A549 (cell line): ENCODE measurements around the gene BCR.

Experiments
- CBX2 ChIP-seq: fragments of 200-600 bp; sonication (generic); IDR thresholded peaks from 2 replicates; pipeline ENCODE4 v1.6.1; 2016; ENCODE audit warnings: low read depth, mild to moderate bottlenecking, borderline replicate concordance
- FOSL2 ChIP-seq, 2 experiments: fragments of 450-650 bp in 1 of 2; fragments of >200 bp in 1 of 2; sonication (Bioruptor Twin) in 1 of 2; formaldehyde crosslinking; IDR thresholded peaks; 2 replicates each; pipeline versions ENCODE4 v1.5.0 to v1.6.1; 2016 to 2020; ENCODE audit warnings: mild to moderate bottlenecking in 1 of 2, moderate library complexity in 1 of 2
- MAZ ChIP-seq: fragments of 150-350 bp; IDR thresholded peaks from 2 replicates; pipeline ENCODE4 v1.6.1; 2014; ENCODE audit warnings: antibody characterized with exemption, low read depth, low read length, borderline replicate concordance
- MYC ChIP-seq: IDR thresholded peaks from 2 replicates; pipeline ENCODE4 v1.6.1; 2012; ENCODE audit warnings: mild to moderate bottlenecking, inconsistent platforms, low read length, improper control_type of control experiment, borderline replicate concordance
- POLR2A ChIP-seq: IDR thresholded peaks from 2 replicates; pipeline ENCODE4 v1.6.1; 2012; ENCODE audit warnings: mild to moderate bottlenecking, low read length
- RAD21 ChIP-seq, 2 experiments: fragments of >200 bp in 1 of 2; sonication (Bioruptor Twin) in 1 of 2; formaldehyde crosslinking in 1 of 2; IDR thresholded peaks in 1 of 2; conservative IDR thresholded peaks in 1 of 2; 2 replicates in 1 of 2; 3 replicates in 1 of 2; pipeline ENCODE4 v1.6.1; 2012 to 2018; ENCODE audit warnings: inconsistent platforms in 1 of 2
- RFX5 ChIP-seq: fragments of 450-650 bp; IDR thresholded peaks from 2 replicates; pipeline ENCODE4 v1.7.1; 2014; ENCODE audit warnings: antibody characterized with exemption, mild to moderate bottlenecking, moderate library complexity
- SREBF2 ChIP-seq: fragments of 450-650 bp; IDR thresholded peaks from 2 replicates; pipeline ENCODE4 v1.6.1; 2014; ENCODE audit warnings: mild to moderate bottlenecking, moderate library complexity
- TF ChIP-seq, protein P1 (sequence below): fragments of >200 bp; sonication (Bioruptor Twin); formaldehyde crosslinking; IDR thresholded peaks from 3 replicates; pipeline ENCODE4 v1.5.1; 2016
- TF ChIP-seq, protein P2 (sequence below): fragments of 150-350 bp; IDR thresholded peaks from 2 replicates; pipeline ENCODE4 v1.6.1; 2014; ENCODE audit warnings: low read depth, mild to moderate bottlenecking, low read length
- TF ChIP-seq, protein P3 (sequence below): IDR thresholded peaks from 2 replicates; pipeline ENCODE4 v1.6.1; 2012
- TF ChIP-seq, protein P4 (sequence below): fragments of 450-650 bp; IDR thresholded peaks from 2 replicates; pipeline ENCODE4 v1.6.1; 2014; ENCODE audit warnings: antibody characterized with exemption

DNA sequence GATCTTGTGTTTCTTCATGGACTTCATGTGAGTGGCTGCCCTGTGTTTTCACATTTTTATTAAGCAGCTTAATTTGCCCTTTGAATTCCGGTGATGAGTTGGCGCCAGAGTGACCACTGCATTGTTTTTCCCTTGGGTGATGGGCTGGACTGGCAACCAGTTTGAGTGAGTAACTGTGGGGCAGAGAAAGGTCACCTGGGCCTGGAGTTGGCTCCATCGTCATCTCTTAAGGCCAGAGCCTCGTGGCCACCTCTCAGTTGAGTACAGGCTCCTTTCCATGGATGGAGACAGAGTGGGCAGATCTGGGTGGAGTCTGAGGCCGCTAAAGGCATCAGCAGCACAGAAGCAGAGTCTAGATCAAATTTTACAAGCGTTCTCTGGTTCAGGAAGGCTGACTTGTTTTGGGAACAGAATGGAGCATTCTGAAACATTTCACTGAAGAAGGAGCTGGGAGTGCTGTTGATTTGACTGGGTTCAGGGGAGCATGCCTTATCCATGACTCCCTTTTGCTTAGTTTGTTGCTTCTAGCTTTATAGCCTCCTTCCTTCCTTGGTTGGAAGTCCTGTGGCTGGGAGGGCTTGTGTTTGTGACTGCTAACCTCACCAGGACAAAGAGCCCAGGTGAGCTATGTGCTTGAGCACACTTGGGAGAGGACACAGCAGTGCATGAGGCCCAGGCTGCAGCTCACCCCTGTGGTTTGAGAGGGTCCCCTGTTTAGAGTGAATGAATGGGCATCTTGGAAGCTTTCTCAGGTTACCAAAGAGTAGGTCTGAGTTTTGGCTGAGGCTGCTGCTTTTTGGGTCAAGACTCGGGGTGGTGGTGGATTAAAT is 7.8 kb downstream of the BCR start:
- no peak for TF ChIP-seq POLR2A
- no peak for TF ChIP-seq RFX5
- no peak for TF ChIP-seq CBX2
- TF ChIP-seq, protein P1, sequence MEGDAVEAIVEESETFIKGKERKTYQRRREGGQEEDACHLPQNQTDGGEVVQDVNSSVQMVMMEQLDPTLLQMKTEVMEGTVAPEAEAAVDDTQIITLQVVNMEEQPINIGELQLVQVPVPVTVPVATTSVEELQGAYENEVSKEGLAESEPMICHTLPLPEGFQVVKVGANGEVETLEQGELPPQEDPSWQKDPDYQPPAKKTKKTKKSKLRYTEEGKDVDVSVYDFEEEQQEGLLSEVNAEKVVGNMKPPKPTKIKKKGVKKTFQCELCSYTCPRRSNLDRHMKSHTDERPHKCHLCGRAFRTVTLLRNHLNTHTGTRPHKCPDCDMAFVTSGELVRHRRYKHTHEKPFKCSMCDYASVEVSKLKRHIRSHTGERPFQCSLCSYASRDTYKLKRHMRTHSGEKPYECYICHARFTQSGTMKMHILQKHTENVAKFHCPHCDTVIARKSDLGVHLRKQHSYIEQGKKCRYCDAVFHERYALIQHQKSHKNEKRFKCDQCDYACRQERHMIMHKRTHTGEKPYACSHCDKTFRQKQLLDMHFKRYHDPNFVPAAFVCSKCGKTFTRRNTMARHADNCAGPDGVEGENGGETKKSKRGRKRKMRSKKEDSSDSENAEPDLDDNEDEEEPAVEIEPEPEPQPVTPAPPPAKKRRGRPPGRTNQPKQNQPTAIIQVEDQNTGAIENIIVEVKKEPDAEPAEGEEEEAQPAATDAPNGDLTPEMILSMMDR = no peak
- no peak for TF ChIP-seq MYC
- TF ChIP-seq, protein P2, sequence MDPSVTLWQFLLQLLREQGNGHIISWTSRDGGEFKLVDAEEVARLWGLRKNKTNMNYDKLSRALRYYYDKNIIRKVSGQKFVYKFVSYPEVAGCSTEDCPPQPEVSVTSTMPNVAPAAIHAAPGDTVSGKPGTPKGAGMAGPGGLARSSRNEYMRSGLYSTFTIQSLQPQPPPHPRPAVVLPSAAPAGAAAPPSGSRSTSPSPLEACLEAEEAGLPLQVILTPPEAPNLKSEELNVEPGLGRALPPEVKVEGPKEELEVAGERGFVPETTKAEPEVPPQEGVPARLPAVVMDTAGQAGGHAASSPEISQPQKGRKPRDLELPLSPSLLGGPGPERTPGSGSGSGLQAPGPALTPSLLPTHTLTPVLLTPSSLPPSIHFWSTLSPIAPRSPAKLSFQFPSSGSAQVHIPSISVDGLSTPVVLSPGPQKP = no peak
- no peak for TF ChIP-seq RAD21 (conservative IDR thresholded peaks at IDR 0.05 in 1 of 2, IDR thresholded peaks at IDR 0.05 in 1 of 2)
- TF ChIP-seq, protein P3, sequence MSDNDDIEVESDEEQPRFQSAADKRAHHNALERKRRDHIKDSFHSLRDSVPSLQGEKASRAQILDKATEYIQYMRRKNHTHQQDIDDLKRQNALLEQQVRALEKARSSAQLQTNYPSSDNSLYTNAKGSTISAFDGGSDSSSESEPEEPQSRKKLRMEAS = no peak
- TF ChIP-seq, protein P4, sequence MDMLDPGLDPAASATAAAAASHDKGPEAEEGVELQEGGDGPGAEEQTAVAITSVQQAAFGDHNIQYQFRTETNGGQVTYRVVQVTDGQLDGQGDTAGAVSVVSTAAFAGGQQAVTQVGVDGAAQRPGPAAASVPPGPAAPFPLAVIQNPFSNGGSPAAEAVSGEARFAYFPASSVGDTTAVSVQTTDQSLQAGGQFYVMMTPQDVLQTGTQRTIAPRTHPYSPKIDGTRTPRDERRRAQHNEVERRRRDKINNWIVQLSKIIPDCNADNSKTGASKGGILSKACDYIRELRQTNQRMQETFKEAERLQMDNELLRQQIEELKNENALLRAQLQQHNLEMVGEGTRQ = no peak
- no peak for TF ChIP-seq SREBF2
- TF ChIP-seq FOSL2 (IDR thresholded peaks at IDR 0.05) = no peak
- TF ChIP-seq FOSL2 (CRISPR knock-in tag; IDR thresholded peaks at IDR 0.05) = no peak
- TF ChIP-seq MAZ = no peak
